ENCODE measurements around the gene ODAD4.

- no peak for TF ChIP-seq GATA3 (IDR thresholded peaks at IDR 0.05; ENCODE audit: low read depth, low read length)
- TF ChIP-seq GATA2 (IDR thresholded peaks at IDR 0.05; ENCODE audit: low read depth, low read length), result no peak
Observed at GRCh38 chr17:41919165-41919817, 11.1 kb upstream of the ODAD4 start.

Data from SH-SY5Y (cell line).